ENCODE results near the gene ADCY3.

- TF ChIP-seq CTCF (conservative IDR thresholded peaks at IDR 0.05) (no peak), ZFX (IDR thresholded peaks at IDR 0.05) (no peak)
Observed at GRCh38 chr2:24875901-24876300, 44.1 kb downstream of the ADCY3 start.

Measured in C4-2B (cell line).